Measurements from ENCODE around the gene SLC15A1.

SLC15A1 gene

DNA sequence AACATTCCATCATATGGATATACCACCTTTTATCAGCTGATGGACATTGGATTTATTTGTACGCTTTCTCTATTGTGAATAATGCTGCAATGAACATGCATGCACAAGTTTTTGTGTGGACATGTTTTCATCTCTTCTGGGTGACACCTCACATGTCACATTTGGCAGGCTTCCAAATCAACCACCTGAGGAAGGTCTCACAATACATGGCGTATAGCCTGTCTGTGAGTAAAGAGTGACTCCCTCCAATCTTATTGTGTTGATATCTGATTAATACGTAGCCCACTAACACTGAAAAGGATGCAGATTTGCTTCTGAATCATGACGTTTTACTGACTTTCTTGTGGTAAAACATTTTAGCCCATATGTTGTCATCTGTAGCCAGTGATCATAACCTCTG lies 61.1 kb downstream of the SLC15A1 start:
- Histone ChIP-seq H4K20me1 (ENCODE audit: low read depth, low read length) (no peaks in the 10 kb centered on the region), H3K27me3 (ENCODE audit: low read length) (no peaks in the 10 kb centered on the region), H3K4me2 (ENCODE audit: low read depth, low read length, poor library complexity, severe bottlenecking) (no peak overlapping the region), H3K9me3 (ENCODE audit: insufficient read depth, low read length) (no peaks in the 10 kb centered on the region), H3K79me2 (ENCODE audit: insufficient read depth, low read length) (no peaks in the 10 kb centered on the region), H3K4me3 (ENCODE audit: insufficient read depth, low read length, poor library complexity, severe bottlenecking) (no peak overlapping the region), H3K27ac (ENCODE audit: low read depth, low read length) (no peak overlapping the region), H3F3A (ENCODE audit: insufficient read depth) (no peaks in the 10 kb centered on the region), H3K36me3 (ENCODE audit: low read length) (no peaks in the 10 kb centered on the region), H2AFZ (ENCODE audit: low read depth, low read length, severe bottlenecking) (no peak overlapping the region), H3K9ac (ENCODE audit: low read length) (no peak overlapping the region), H3K9me2 (replicated peaks; ENCODE audit: insufficient read depth, low read length) (no peaks in the 10 kb centered on the region)
- TF ChIP-seq EZH2phosphoT487 (conservative IDR thresholded peaks at IDR 0.05; ENCODE audit: low read length), result no peak
- TF ChIP-seq, protein P1, sequence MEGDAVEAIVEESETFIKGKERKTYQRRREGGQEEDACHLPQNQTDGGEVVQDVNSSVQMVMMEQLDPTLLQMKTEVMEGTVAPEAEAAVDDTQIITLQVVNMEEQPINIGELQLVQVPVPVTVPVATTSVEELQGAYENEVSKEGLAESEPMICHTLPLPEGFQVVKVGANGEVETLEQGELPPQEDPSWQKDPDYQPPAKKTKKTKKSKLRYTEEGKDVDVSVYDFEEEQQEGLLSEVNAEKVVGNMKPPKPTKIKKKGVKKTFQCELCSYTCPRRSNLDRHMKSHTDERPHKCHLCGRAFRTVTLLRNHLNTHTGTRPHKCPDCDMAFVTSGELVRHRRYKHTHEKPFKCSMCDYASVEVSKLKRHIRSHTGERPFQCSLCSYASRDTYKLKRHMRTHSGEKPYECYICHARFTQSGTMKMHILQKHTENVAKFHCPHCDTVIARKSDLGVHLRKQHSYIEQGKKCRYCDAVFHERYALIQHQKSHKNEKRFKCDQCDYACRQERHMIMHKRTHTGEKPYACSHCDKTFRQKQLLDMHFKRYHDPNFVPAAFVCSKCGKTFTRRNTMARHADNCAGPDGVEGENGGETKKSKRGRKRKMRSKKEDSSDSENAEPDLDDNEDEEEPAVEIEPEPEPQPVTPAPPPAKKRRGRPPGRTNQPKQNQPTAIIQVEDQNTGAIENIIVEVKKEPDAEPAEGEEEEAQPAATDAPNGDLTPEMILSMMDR (IDR thresholded peaks at IDR 0.05; ENCODE audit: insufficient read depth, low read length, poor library complexity, severe bottlenecking), result no peak

DNA sequence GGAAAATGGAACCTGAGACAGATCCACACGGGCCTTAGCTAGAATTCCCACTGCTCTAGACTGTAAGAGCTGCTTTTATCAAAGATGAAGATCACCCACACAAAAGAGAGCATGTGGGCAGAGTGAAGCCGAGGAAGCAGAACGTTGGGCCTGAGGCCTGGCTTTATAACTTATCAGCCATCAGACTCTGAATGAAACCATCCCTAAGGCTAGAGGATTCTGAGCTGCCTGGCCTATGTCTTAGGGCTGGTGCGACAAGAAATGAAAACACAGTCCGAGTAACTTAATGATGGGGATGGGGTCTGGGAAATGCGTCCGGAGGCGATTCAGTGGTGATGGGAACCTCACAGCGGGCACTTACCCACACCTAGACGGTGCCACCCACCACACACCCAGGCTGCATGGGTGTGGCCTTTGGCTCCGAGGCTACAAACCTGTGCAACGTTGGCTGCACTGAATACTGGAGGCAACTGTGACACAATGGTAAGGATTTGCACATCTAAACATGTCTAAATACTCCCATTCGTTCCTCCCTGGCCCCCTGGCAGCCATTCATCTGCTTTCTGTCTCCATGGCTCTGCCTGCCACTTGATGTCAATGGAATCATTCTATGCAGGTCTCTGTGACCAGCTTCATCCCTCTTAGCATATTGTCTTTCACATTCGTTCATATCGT lies 62.0 kb downstream of the SLC15A1 start:
- Histone ChIP-seq H3K9me3 (ENCODE audit: insufficient read depth, low read length) (no peaks in the 10 kb centered on the region), H2AFZ (ENCODE audit: low read depth, low read length, severe bottlenecking) (no peak overlapping the region), H3K4me2 (ENCODE audit: low read depth, low read length, poor library complexity, severe bottlenecking) (no peak overlapping the region), H3F3A (ENCODE audit: insufficient read depth) (no peaks in the 10 kb centered on the region), H3K9ac (ENCODE audit: low read length) (no peak overlapping the region), H3K27ac (ENCODE audit: low read depth, low read length) (no peak overlapping the region), H4K20me1 (ENCODE audit: low read depth, low read length) (no peaks in the 10 kb centered on the region), H3K79me2 (ENCODE audit: insufficient read depth, low read length) (no peaks in the 10 kb centered on the region), H3K4me3 (ENCODE audit: insufficient read depth, low read length, poor library complexity, severe bottlenecking) (no peak overlapping the region), H3K9me2 (replicated peaks; ENCODE audit: insufficient read depth, low read length) (no peaks in the 10 kb centered on the region), H3K36me3 (ENCODE audit: low read length) (no peaks in the 10 kb centered on the region), H3K27me3 (ENCODE audit: low read length) (no peaks in the 10 kb centered on the region)
- no peak for TF ChIP-seq EZH2phosphoT487 (conservative IDR thresholded peaks at IDR 0.05; ENCODE audit: low read length)
- TF ChIP-seq, protein P1 (IDR thresholded peaks at IDR 0.05; ENCODE audit: insufficient read depth, low read length, poor library complexity, severe bottlenecking), result no peak

DNA sequence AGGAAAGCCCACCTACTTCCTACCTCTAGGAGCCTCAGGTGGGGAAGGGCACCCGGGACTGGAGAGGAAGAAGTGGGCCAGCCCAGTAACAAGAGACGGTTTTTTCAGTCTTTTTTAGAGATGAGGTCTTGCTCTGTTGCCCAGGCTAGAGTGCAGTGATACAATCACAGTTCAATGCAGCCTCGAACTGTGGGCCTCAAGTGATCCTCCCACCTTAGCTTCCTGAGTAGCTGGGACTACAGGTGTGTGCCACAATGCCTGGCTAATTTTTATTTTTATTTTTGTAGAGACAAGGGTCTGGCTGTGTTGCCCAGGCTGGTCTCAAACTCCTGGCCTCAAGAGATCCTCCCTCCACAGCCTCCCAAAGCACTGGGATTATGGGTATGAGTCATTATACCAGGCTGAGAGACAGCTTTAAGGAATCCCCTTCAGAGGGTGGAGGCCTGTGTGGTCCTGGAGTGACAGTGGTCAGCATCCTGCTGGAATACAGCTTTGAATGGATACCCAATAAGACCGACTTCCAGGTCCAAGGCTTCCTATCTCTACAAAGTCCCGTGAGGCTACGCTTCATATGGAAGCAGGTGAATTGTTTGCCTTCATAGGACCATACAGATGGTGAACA lies 63.0 kb downstream of the SLC15A1 start:
- Histone ChIP-seq H4K20me1 (ENCODE audit: low read depth, low read length) (no peaks in the 10 kb centered on the region), H3K4me3 (ENCODE audit: insufficient read depth, low read length, poor library complexity, severe bottlenecking) (no peak overlapping the region), H3K27me3 (ENCODE audit: low read length) (no peaks in the 10 kb centered on the region), H3K9me2 (replicated peaks; ENCODE audit: insufficient read depth, low read length) (no peaks in the 10 kb centered on the region), H3K9me3 (ENCODE audit: insufficient read depth, low read length) (no peaks in the 10 kb centered on the region), H3K4me2 (ENCODE audit: low read depth, low read length, poor library complexity, severe bottlenecking) (no peak overlapping the region), H3K36me3 (ENCODE audit: low read length) (no peaks in the 10 kb centered on the region), H3K9ac (ENCODE audit: low read length) (no peak overlapping the region), H2AFZ (ENCODE audit: low read depth, low read length, severe bottlenecking) (no peak overlapping the region), H3K27ac (ENCODE audit: low read depth, low read length) (no peak overlapping the region), H3K79me2 (ENCODE audit: insufficient read depth, low read length) (no peaks in the 10 kb centered on the region), H3F3A (ENCODE audit: insufficient read depth) (no peaks in the 10 kb centered on the region)
- TF ChIP-seq EZH2phosphoT487 (conservative IDR thresholded peaks at IDR 0.05; ENCODE audit: low read length), result no peak
- TF ChIP-seq, protein P1 (IDR thresholded peaks at IDR 0.05; ENCODE audit: insufficient read depth, low read length, poor library complexity, severe bottlenecking), result no peak
